ACHN (cell line): ENCODE measurements around the gene RPS6KL1.
A peak's percentile ranks its signal among the peaks of the same experiment; 100 is the strongest.

Source experiments
- DNase-seq: peaks from one replicate; pipeline ENCODE4 v3.0.0-alpha.2; 2015
- in situ Hi-C: cut with HindIII; loops from 2 replicates; pipeline ENCODE4 v1.10.0; 2017; ENCODE audit warnings: low sequenced_read_pairs, low pct_ligation_motif_present, low pct_unique_long_range_greater_than_20kb

Gene RPS6KL1

DNA sequence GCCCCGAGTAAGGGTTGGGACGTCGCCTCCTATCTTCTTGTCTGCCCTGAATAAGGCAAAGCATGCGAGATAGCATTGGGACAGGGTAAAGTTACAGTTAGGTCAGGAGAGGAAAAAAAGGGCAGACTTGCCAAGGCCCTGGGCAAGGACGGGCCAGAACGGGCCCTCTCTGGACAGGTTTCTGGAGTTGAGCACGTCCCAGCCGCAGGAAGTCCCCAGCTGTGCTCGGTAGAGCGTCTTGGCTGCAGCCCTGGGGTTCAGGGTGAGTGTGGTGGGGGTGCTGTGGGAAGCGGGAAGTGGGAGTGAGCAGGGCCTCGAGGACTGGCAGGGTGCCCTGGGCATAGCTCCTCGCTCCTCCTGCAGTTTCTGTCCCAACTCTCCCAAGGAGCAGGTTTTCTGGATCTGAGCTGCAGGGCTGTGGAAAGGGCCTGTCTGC is 5.4 kb downstream of the RPS6KL1 start:
- no peak for DNase-seq
- in situ Hi-C loops, result no loop called here

DNA sequence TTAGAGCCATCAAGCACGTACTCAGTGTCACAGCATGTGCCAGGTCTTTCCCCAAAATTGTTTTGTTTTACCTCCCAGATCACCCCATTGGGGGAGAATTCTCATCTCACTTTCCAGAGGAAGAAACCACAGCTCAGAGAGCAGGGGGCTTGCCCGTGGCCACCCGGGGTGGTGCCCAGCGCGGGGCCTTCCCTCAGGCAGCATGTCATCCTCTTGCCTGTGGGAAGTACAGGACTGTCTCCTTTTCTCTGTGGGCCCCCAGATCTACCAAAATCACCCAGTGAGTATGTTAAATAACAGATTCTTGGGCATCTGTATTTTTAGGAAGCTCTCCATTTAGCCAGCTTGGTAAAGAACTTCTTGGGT is 5.9 kb downstream of the RPS6KL1 start:
- no peak for DNase-seq
- in situ Hi-C loops, result no loop called here

GRCh38 chr14:74915826-74916225 is 7.2 kb downstream of the RPS6KL1 start:
- no peak for DNase-seq
- in situ Hi-C loops, result no loop called here

GRCh38 chr14:74915426-74915825 is 7.6 kb downstream of the RPS6KL1 start:
- no peak for DNase-seq
- in situ Hi-C loops, result no loop called here

- in situ Hi-C loops, result no loop called here
- peak; percentile 57 for DNase-seq
Measured at GRCh38 chr14:74913986-74914573, 9.0 kb downstream of the RPS6KL1 start.

DNA sequence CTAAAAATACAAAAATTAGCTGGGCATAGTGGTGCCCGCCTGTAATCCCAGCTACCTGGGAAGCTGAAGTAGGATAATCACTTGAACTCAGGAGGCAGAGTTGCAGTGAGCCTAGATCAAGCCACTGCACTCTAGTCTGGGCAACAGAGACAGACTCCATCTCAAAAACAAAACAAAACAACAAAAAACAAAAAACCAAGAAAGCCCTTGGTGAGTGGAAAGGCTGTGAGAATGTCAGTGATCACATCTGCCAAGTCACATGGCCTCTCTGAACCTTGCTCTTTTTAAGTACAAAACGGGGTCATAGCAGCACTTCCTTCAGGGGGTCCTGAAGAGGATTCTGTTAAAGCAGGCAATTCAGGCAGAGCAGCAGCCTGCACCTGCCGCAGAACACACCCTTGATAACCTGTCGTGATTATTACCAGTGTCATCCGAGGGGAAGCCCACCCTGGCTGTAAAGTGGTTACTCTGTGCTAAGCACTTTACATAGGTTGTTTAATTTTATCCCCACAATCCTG is 9.6 kb downstream of the RPS6KL1 start:
- DNase-seq, result no peak
- in situ Hi-C loops, result no loop called here

- in situ Hi-C loops, result no loop called here
- DNase-seq, result no peak
Measured at GRCh38 chr14:74912801-74913200, 10.3 kb downstream of the RPS6KL1 start.

- in situ Hi-C loops, result no loop called here
- no peak for DNase-seq
Measured at GRCh38 chr14:74912111-74912510, 10.9 kb downstream of the RPS6KL1 start.

GRCh38 chr14:74911704-74912103 is 11.4 kb downstream of the RPS6KL1 start:
- in situ Hi-C loops, result no loop called here

DNA sequence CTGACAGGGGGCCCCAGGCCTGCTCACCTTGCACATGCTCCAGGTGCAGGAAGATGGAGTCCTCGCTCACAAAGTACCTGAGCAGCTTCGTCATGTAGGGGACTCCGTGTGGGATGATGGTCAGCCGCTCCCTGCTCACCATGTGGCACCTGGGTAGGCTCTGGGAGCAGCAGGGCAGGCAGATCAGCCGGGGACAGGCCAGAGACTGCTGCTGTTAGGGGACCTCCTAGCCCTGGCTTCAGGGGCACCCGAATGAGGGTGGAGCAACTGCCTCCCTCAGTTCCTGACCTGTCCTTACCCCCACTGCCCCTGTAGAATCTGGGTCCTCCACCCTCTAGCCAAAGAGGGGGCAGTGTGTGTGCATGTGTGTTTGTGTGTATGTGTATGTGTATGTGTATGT is 11.8 kb downstream of the RPS6KL1 start:
- in situ Hi-C loops, result no loop called here
- DNase-seq, result no peak

More at GRCh38 chr14:74911704-74912103, 11.4 kb downstream of the RPS6KL1 start:
- no peak for DNase-seq

- no peak for DNase-seq
- in situ Hi-C loops, result no loop called here
Measured at GRCh38 chr14:74910556-74910955, 12.5 kb downstream of the RPS6KL1 start.

- DNase-seq, result no peak
- in situ Hi-C loops, result no loop called here
Measured at GRCh38 chr14:74909911-74910310, 13.1 kb downstream of the RPS6KL1 start.

DNA sequence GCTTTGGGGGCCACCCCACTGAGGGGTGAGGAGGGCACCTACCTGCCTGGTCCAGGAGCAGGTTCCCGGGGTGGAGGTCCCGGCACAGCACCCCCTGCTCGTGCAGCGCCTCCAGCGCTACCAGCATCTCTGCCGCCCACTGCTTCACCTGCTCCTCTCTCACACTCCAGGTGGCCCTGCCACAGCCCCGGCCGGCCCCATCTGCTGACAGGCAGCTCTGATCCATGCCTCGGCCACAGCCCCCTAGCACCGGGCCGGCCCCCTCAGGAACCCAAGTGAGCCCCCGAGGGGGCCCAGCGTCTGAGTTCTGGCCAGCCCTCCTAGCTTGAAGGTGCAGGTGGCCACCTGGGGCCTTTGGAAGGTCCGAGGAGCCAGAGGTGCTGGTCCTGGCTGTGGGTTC is 13.6 kb downstream of the RPS6KL1 start:
- DNase-seq, result no peak
- in situ Hi-C loops, result no loop called here

GRCh38 chr14:74908861-74909341 is 14.2 kb downstream of the RPS6KL1 start:
- DNase-seq, result no peak
- in situ Hi-C loops, result no loop called here

GRCh38 chr14:74907744-74908143 is 15.3 kb downstream of the RPS6KL1 start:
- DNase-seq, result no peak
- in situ Hi-C loops, result no loop called here

DNA sequence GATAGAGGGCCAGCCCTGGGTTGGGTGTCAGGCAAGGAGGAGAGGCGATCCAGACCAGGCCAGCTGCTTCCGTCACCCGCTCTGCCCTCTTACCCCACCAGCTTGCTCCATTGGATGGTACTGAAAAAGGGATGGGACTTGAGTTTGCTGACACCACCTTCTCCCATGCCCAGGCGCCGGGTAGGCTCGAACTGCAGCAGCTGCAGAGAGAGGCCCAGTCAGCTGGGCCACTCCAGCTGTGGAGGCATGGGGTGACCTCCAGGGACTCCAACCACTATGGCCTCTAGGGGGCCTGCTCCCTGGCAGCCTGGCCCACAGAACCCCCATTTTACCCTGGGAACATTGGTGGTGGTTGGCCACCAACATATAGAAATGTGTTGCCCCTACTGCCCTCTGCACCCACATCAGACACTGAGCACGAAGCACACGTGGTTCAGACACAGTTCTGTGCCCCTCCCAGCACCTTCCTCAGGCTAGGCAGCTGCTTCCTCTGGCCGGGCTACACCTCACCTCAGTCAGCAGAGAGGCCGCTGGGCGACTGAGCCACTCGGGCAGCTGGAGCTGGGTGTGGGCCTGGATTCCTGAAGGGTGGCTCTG is 16.0 kb downstream of the RPS6KL1 start:
- DNase-seq, result no peak
- in situ Hi-C loops, result no loop called here

- in situ Hi-C loops, result no loop called here
- DNase-seq, result peak; percentile 48
Measured at GRCh38 chr14:74905595-74906142, 17.4 kb downstream of the RPS6KL1 start.

DNA sequence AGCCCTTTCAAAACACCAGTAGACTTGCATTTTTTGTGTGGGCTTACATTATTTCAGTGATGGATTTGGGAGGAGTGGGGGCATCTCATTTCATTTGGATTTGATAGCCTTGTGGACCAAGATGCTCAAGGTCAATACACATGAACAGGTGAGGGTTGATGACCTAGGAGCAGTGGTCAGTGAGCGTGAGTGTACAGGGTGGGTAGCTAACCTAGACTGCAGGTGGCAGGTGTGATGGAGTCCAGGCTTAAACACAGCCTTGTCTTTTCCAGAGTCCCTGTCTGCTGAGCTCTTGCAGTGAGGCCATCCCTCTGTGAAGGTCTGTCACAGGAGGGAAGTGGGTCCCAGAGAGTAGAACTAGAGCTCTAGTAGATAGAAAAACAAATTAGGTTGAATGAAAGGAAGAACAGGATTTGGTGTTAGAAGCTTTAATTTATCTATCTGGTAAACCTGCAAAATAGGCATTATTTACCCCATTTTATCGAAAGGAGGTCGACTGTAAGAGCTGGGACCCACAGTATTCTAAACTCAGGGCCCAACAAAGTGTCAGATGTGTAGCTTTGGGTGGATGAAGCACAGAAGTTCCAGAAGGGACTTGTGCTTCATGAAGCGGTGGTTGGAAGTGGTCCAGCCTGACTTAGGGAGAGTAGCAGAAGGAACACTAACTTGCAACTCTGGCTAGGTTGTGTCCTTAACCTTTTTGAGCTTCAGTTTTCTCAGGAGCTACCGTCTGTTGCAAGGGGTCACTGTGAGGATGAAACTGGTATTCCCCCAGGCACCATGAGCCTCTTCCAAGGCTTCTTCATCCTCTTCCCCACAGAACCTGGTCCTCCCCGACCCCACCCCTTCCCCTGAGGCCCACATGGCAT is 18.2 kb downstream of the RPS6KL1 start:
- DNase-seq, result no peak
- in situ Hi-C loops, result no loop called here
